ENCODE results near the gene FOCAD.

The FOCAD gene

GRCh38 chr9:20684875-20685696, 1.0 kb downstream of the FOCAD start:
- DNase-seq = no peak

DNA sequence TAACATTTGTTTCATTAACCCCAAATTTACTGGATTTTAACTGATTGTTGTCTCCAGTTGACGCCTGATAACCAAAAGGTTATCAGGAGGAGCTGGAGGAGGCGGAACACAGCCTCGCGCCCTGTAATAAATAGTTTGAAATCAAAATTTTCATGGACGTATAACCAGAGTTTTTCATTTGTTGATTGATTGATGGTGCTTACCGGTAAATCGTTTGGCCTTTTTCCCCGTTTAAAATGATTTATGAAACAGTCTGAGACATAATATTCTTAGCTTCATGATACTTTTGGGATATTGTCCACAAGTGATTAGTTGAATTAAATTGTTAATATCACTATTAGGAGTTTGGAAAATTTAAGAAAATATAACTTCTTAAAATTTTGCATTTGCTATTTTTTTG, 1.7 kb downstream of the FOCAD start:
- no peak for DNase-seq

GRCh38 chr9:20689833-20690232, 5.8 kb downstream of the FOCAD start:
- no peak for DNase-seq

- DNase-seq = no peak
Measured at GRCh38 chr9:20692554-20692953, 8.5 kb downstream of the FOCAD start.

- no peak for DNase-seq
Measured at GRCh38 chr9:20693068-20693467, 9.0 kb downstream of the FOCAD start.

DNA sequence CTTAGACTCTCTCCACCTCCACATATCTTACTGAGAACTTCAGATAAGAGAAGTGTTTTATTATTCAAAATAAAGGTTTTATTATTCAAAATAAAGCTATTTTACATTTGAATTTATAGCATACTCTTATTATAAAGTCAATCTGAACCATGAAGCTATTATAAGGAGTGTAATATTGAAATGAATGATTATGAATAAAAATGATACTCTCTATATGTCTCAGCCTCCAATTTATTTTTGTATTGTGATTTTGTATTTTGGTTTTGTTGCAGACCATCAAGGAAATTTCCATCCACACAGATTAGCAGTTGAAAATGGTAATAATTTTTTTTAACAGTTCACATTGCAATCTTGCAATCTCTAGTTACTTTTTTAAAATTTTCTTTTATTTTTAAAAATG, 10.2 kb downstream of the FOCAD start:
- no peak for DNase-seq

DNA sequence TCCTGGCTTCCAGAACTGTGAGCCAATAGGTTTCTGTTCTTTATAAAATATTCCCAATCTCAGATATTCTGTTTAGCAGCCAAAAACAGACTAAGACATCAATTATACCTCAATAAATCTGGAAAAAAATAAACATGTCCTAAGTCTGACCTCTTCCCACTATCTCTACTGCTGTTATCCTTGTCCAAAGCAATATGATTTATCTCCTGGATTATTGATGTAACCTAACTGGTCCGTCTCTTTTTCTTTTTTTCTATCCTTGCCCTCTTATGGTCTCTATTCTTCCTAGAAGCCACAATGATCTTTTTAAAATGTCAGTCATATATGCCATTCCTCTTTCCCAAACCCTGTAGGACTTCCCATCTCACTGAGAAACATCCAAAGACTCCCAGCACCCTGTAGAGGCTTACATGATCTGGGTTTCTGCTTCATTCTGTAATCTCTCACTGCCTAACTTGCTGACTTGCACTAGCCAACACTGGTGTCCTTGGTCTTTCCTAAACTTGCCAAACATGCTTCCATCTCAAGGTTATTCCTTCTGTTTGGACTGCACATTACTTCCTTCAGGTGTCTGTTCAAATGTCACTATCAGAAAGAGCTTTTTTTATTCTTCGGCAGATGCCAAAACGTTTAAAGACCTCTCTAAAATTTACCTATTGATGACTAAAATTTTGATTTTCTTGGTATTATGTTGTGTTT, 13.1 kb downstream of the FOCAD start:
- DNase-seq = no peak

GRCh38 chr9:20698782-20699181, 14.7 kb downstream of the FOCAD start:
- no peak for DNase-seq

DNA sequence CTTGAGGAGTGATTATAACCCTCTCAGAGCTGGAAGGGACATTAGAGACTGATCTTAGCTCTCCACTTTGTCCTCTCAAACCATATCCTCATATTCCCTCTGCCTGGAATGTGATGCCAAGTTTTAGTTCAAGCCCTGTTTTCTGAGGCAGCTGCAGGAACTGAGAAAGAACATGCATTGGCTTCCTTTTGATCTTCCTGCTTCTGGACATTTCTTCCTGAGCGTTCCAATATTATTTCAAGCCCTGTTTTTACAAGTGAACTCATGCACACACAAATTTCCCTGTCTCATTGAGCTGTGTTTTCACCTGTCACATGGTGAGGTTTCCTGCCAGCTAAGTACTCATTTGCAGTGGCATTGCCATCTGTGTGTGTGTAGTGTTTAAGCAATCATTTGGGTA, 17.0 kb downstream of the FOCAD start:
- no peak for DNase-seq

- no peak for DNase-seq
Measured at GRCh38 chr9:20702570-20702969, 18.5 kb downstream of the FOCAD start.

DNA sequence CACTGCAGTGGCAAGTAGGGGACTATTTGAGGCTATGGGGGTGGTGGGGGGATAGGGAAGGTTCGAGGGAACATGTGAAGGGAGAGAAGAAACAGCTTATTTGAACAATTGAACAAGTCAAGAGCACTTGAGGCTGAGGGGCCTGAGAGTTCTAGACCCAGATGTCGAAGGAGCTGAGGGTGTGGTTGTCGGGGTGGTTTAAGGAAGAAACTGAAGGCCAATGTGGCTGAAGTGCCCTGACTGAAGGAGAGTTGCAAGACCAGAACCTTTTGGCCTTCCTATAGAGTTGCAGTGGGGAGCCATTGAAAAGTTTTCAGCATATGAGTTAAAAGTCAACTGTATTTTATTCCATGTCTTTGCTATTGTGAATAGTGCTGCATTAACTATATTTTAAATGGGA, 19.1 kb downstream of the FOCAD start:
- no peak for DNase-seq

DNA sequence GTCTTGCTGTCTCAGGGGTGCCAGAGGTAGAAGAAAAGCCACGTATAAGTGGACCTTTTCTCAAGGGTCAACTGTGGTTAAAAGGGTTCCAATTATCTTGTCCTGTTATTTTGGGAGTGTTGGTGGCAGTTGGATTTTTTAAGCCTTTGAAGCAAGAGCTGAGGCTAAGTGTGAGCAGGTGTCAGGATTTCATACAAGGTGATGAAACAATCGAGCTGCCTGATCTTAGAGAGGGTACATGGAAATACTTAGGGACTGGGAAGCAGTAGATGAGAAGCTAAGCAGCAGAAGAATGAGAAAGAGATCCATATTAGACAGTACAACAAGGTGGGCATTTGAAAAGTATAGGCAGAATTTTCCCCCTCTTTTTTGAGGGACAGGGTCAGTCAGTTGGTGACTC, 23.6 kb downstream of the FOCAD start:
- no peak for DNase-seq

- DNase-seq = no peak
Measured at GRCh38 chr9:20713172-20713571, 29.1 kb downstream of the FOCAD start.

DNA sequence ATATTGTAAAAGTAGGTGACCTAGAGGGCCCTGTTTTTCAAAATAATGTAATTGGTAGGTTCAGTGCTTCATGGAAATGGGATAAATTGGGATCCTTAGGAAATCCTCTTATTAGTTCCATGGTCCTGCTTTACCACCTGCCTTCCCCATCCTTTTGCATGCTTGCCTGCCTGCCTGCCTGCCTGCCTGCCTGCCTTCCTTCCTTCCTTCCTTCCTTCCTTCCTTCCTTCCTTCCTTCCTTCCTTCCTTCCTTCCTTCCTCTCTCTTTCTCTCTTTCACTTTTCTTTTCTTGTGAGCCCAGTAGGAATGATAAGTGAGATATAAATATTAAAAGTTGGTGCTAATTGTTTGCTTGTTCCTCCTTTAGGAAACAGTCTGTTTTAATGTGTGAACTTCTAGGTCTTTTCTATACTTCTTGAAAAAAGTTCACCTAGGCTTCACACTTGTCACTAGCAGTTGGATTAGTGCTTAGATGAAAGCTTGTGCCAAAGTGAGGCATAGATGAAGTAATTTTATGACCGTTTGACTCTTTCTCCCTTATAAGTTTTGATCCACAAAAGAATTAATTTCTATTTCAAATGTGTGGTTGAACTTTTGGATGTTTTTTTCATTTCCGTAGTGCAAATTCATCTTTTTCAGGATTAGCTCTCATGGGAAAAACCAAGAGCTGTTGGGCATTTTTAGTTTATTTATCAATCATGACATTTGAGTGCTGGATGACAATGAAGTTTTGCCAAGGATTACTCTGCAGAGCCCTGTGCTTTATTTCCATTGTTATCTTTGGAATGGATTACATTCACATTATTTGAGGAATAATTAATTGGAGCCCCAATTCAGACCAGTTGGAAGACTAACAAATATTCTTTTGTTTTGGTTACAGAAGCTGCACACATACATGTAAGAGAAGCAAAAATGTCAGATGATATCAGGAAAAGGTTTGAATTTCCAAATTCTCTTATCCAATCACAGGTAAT, 30.7 kb downstream of the FOCAD start:
- DNase-seq = no peak

GRCh38 chr9:20722221-20722620, 38.2 kb downstream of the FOCAD start:
- DNase-seq = no peak

- DNase-seq = no peak
Measured at GRCh38 chr9:20725675-20726074, 41.6 kb downstream of the FOCAD start.

DNA sequence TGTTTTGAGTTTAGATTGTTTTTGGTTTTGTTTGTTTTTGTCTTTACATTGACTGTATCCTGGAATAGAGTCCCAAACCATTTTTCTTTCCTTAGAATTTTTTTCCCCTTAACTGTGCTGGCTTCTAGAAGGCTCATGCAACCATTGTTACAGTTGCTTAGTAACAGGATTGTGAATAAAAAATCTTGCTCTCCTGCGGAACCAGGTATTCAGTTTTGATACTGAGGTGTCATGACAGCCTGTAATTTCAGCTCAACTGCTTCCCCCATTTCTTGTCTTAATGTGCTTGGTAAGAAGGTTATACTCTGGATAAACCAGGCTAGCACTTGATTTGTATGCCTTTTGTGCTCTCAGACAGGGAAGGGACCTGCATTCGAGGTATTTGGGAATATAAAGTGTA, 42.1 kb downstream of the FOCAD start:
- DNase-seq = no peak

- DNase-seq = no peak
Measured at GRCh38 chr9:20728493-20729220, 44.6 kb downstream of the FOCAD start.

DNA sequence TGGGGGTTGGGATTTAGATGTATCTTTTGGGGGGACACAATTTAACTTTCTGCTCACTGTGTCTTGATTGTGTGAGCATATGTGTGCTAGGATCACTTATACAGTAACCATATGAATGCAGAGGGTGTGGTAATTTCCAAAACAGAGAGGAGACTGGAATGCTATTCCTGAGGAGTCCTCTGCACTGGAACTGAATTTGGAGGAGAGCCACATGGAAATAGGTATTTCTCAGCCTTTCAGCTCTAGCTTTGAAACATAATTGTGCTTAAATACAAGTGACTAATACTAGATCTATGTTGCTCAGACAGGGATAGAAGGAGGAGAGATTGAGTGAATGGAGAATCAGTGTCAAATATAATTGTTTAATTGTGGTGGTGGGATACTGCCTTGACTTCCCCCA, 45.5 kb downstream of the FOCAD start:
- no peak for DNase-seq

DNA sequence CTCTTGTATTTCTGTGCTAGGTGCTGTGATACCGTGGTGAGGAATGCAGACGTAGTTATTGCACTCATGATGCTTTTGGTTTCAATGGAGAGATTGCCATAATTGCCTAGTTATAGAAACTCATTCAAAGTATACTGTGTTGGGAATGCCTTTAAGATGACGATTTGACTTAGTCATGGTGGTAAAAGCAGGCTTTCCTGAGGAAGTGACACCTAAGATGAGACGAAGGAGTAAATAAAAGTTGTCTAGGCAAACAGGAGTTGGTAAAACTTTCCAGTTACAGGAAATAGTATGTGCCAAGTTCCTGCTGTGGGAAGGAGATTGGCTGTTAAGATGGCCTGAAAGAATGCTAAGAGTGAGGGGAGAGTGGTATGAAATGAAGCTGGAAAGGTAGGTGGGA, 48.1 kb downstream of the FOCAD start:
- DNase-seq = no peak

DNA sequence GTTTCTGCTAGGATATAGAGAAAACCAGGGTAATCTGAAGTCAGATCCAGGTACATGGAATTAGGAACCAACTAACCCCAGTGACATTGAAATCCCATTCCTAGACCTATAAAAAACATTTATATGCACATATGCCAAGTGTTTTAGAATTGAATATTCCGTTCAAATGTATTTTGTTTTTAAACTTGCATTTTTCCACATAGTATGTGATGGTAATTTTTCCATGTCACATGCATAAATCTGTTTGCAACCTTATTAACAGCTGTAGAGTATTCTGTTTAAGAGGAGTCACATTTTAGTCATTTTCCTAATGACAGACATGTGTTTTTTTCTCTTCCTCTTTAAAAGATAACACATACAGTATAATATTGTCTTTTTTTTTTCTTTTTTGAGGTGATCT, 50.2 kb downstream of the FOCAD start:
- no peak for DNase-seq

- no peak for DNase-seq
Measured at GRCh38 chr9:20740304-20740703, 56.2 kb downstream of the FOCAD start.
